Memory B cell (primary cell): ENCODE measurements around the gene PRR33.
"Not testable (repeated sequence)": the region's sequence is repeated elsewhere in the genome, so short reads cannot be mapped to it uniquely, and the experiment has no call there.

Experiments
- ATAC-seq: fragments of 150-1000 bp; cut with Tn5 transposase; 2 replicates; pipeline ENCODE4 v1.10.0; 2021; ENCODE audit warnings: low read depth, mild to moderate bottlenecking, moderate library complexity
- DNase-seq, 2 donors: peaks; one replicate each; pipeline ENCODE4 v3.0.0; 2022; ENCODE audit warnings: low spot score in 2 of 2
- H3K27ac Mint-ChIP-seq: one replicate; pipeline ENCODE4 v1.8.0; 2022; ENCODE audit warnings: mild to moderate bottlenecking, moderate library complexity, mixed read lengths
- H3K27me3 Mint-ChIP-seq: one replicate; pipeline ENCODE4 v1.8.0; 2022; ENCODE audit warnings: mixed read lengths
- H3K36me3 Mint-ChIP-seq: one replicate; pipeline ENCODE4 v1.8.0; 2022; ENCODE audit warnings: mild to moderate bottlenecking, mixed read lengths
- H3K4me1 Mint-ChIP-seq: one replicate; pipeline ENCODE4 v1.8.0; 2022; ENCODE audit warnings: mixed read lengths
- H3K4me3 Mint-ChIP-seq: one replicate; pipeline ENCODE4 v1.8.0; 2022; ENCODE audit warnings: mild to moderate bottlenecking, moderate library complexity, mixed read lengths
- H3K9me3 Mint-ChIP-seq: one replicate; pipeline ENCODE4 v1.8.0; 2022; ENCODE audit warnings: mixed read lengths

Gene PRR33

DNA sequence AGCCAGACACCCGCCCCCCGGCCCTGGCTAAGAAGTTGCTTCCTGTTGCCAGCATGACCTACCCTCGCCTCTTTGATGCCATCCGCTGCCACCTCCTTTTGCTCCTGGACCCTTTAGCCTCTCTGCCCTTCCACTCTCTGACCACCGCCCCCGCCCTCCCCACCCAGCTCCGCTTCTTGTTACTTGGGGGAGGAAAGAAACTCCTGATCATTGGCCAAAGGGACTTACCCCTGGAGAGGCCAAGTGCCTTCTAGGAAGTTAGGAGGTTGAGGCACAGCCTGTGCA is at the start of gene PRR33:
PRR33 (minus strand) TSS at position 65 of the 285 bp plus-strand sequence. CDS start 1,311 bp downstream, outside the sequence.
- ATAC-seq = no peak

GRCh38 chr11:1939788-1940187 is 48.1 kb upstream of the PRR33 start:
- H3K36me3 Mint-ChIP-seq, DNase-seq, H3K27me3 Mint-ChIP-seq, H3K9me3 Mint-ChIP-seq, H3K4me3 Mint-ChIP-seq, H3K4me1 Mint-ChIP-seq, ATAC-seq: not testable (repeated sequence)
- peak overlapping the region; percentile 1 for H3K27ac Mint-ChIP-seq

More for the DNA sequence above, at the start of gene PRR33:
- H3K36me3 Mint-ChIP-seq = peaks cover 7% of the 10 kb centered on the region
- no peak within 1 kb of the TSS for H3K4me3 Mint-ChIP-seq
- no peak for DNase-seq
- peak within 1 kb of the TSS; percentile 66 for H3K27ac Mint-ChIP-seq
- no peaks in the 10 kb centered on the region for H3K27me3 Mint-ChIP-seq
- H3K9me3 Mint-ChIP-seq = peaks cover 7% of the 10 kb centered on the region
- peaks cover 18% of the 10 kb centered on the region for H3K4me1 Mint-ChIP-seq

DNA sequence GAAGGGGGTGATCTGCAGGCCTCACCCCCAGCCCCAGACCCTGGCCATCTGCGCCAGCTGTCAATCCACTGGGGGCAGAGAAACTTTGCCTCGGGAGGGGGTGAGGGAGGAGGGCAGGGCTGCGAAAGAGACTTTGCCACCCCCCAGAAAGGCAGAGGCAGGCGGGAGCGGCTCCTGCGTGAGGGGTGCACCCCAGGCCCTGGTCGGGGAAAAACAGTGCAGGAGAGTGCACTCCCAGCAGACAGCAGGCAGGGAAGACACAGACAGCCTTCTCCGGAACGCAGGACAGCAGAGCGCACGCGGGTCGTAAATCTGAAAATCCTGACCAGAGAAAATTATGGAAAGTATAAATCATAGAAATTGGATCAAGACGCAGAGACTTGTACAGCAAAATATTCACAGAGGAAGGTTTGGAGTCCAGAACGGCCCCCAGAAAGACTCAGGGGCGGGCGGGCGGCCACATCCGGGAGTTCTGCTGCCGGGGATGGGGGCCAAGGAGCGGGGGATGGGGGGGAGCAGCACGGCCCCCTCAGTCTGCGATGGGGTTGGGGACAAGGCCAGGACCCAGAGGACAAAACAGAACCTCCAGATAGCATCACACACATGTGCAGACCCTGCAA is 47.4 kb upstream of the PRR33 start:
- ATAC-seq (no peak), DNase-seq (peak in 1 of 2 donors; percentile 10)
- H3K4me3 Mint-ChIP-seq = no peak overlapping the region

DNA sequence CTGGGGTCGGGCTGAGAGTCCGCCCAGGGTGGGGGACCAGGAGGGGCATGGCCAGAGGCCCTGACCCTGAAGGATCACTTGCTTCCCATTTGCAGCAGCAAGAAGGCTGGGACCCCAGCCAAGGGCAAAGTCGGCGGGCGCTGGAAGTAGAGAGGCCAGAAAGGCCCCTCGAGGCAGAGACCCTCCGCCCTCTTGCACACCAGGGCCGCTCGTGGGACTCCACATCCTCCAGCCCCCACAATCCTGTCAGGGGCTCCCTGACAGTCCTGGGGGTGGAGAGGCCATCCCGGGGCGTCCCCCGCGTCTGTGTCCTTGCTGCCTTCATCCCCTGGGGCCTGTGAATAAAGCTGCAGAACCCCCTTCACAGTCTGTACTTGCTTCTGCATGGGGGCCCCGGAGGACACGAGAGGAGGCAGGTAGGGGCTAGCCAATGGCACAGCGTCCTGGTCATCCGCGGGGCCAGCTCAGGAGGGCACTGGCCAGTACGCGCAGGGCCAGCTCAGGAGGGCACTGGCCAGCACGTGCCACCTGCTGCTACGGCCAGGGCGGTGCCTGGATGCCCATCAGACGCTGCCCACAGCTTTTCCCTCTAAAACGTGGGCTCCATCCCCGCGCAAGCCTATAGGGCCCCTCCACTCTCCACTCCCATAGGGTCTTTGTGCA is 46.8 kb upstream of the PRR33 start:
- Mint-ChIP-seq H3K4me1 (peaks cover 2% of the 10 kb centered on the region), H3K9me3 (no peaks in the 10 kb centered on the region), H3K4me3 (no peak overlapping the region), H3K36me3 (no peaks in the 10 kb centered on the region), H3K27ac (no peak overlapping the region), H3K27me3 (peaks cover 5% of the 10 kb centered on the region)
- DNase-seq (peak in 1 of 2 donors; percentile 11), ATAC-seq (no peak)

More for the DNA sequence above, 47.4 kb upstream of the PRR33 start:
- no peaks in the 10 kb centered on the region for H3K9me3 Mint-ChIP-seq
- peak overlapping the region; percentile 17 for H3K27ac Mint-ChIP-seq
- H3K27me3 Mint-ChIP-seq = peaks cover 2% of the 10 kb centered on the region
- H3K36me3 Mint-ChIP-seq = no peaks in the 10 kb centered on the region
- H3K4me1 Mint-ChIP-seq = peaks cover 2% of the 10 kb centered on the region

GRCh38 chr11:1937616-1938342 is 46.1 kb upstream of the PRR33 start:
- DNase-seq (peak in 1 of 2 donors; percentile 10), ATAC-seq (no peak)
- Mint-ChIP-seq H3K27me3 (peaks cover 11% of the 10 kb centered on the region), H3K4me3 (no peak overlapping the region), H3K36me3 (peaks cover 3% of the 10 kb centered on the region), H3K27ac (no peak overlapping the region), H3K4me1 (peaks cover 2% of the 10 kb centered on the region), H3K9me3 (peaks cover 1% of the 10 kb centered on the region)

DNA sequence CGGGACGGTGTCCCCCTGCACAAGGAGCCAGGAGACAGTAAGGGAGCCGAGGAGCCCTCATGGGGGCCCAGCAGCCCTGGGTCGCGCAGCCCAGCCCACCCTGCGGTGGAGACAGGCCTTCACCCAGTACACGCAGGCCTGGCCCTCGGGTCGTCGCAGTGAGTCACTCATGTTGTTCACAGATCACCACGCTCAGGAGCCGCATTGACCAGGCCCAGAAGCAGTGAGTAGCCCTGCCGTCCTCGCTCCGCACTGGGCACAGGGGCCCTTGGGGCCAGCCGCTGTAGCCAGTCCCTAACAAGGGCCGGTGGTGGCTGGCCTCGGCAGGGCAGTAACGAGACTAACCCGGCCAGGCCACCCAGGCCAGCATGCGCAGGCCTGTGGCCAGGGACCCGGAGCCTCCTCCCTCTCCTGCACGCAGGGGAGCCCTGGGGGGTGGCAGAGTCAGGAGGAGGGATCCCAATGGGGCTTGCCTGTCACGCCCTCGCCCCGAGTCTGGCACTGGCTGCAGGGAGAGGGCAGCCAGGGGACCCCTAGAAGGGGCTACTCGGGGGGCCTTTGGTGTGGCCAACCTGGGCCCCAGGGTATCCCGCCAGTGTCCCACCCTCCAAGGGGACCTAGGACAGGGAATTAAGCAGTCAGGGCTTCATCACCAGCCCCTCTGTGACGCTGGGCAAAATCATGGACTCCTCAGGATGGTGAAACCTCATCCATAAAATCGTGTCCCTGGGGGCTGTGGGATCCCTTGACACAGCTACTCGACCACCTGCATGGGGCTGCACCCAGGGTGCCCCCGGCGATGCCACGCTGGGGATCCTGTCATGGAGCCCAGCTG is 45.3 kb upstream of the PRR33 start:
- Mint-ChIP-seq H3K4me3 (no peak overlapping the region), H3K4me1 (peaks cover 2% of the 10 kb centered on the region), H3K27me3 (peaks cover 14% of the 10 kb centered on the region), H3K27ac (no peak overlapping the region), H3K9me3 (peaks cover 1% of the 10 kb centered on the region), H3K36me3 (peaks cover 3% of the 10 kb centered on the region)
- DNase-seq (peak in 1 of 2 donors; percentile 9), ATAC-seq (no peak)

GRCh38 chr11:1936072-1936780 is 44.5 kb upstream of the PRR33 start:
- DNase-seq = no peak
- no peak for ATAC-seq
- H3K9me3 Mint-ChIP-seq = peaks cover 1% of the 10 kb centered on the region
- peaks cover 2% of the 10 kb centered on the region for H3K4me1 Mint-ChIP-seq
- no peak overlapping the region for H3K27ac Mint-ChIP-seq
- peaks cover 14% of the 10 kb centered on the region for H3K27me3 Mint-ChIP-seq
- H3K36me3 Mint-ChIP-seq = peaks cover 3% of the 10 kb centered on the region
- no peak overlapping the region for H3K4me3 Mint-ChIP-seq

DNA sequence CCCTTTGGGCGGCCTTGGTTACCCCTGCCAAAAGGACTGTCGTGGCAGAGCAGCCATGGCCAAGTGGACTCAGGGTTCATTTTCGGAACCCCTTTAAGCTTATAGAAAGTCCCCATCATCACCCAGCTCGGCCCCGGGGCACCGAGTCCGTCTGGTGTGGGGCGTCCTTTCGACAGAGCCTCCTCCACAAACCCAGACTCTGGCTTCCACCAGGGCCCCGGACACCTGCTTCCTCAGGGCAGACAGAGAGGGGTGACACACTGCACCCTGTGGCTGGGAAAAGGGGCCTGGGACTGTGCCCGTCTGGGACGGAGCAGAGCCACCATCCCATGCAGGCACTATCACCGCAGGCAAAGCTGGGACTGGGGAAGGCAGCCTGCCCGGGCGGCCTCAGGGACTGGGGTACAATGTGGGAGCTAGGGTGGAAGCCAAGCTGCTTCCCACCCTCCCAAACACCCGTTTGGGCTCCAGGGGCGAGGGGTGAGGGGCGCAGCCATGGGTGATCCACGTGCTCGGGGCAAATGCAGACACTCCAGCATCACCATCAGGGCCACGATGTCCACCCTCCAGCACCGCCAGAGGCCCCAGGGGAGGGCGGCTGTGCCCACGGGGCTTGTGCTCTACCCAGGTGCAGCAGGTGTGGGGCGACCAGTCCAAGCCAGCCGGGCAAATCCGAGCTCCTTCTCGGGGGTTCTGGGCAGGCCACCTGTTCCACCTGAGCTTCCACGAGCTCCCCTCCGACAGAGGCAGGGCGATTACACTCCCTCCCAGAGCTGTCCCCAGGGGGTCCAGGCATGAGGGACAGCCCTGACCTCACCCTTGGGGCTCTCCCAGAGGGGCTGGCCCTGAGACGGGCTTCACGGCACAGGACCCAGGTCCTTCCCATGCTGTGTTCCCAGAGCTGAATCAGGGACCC is 43.7 kb upstream of the PRR33 start:
- Mint-ChIP-seq H3K9me3 (peaks cover 1% of the 10 kb centered on the region), H3K4me3 (no peak overlapping the region), H3K27me3 (peaks cover 14% of the 10 kb centered on the region), H3K36me3 (peaks cover 3% of the 10 kb centered on the region), H3K27ac (no peak overlapping the region), H3K4me1 (peaks cover 2% of the 10 kb centered on the region)
- DNase-seq (no peak), ATAC-seq (no peak)

GRCh38 chr11:1934335-1935155 is 42.9 kb upstream of the PRR33 start:
- peaks cover 2% of the 10 kb centered on the region for H3K4me1 Mint-ChIP-seq
- peaks cover 3% of the 10 kb centered on the region for H3K36me3 Mint-ChIP-seq
- H3K27me3 Mint-ChIP-seq = peaks cover 14% of the 10 kb centered on the region
- no peak for ATAC-seq
- H3K27ac Mint-ChIP-seq = no peak overlapping the region
- H3K4me3 Mint-ChIP-seq = no peak overlapping the region
- peaks cover 1% of the 10 kb centered on the region for H3K9me3 Mint-ChIP-seq
- DNase-seq = no peak

- no peak overlapping the region for H3K4me3 Mint-ChIP-seq
- H3K9me3 Mint-ChIP-seq = peaks cover 1% of the 10 kb centered on the region
- no peak for ATAC-seq
- no peak for DNase-seq
- H3K27me3 Mint-ChIP-seq = peaks cover 16% of the 10 kb centered on the region
- peaks cover 3% of the 10 kb centered on the region for H3K36me3 Mint-ChIP-seq
- H3K4me1 Mint-ChIP-seq = no peaks in the 10 kb centered on the region
- H3K27ac Mint-ChIP-seq = no peak overlapping the region
Observed at GRCh38 chr11:1933416-1934334, 42.0 kb upstream of the PRR33 start.

DNA sequence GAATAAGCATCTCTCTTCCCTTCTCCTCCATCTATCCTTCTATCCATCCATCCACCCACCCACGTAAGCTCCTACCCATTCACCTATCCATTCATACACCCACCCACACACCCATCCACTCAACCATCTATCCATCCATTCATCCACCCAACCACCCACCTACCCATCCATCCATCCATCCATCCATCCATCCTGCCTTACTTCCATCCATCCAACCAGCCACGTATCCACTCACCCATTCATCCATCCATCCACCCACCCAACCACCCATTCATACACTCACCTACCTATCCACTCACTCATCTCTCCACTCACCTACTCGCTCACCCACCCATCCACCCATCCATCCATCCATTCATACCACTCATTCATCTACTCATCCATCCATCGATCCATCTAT is 41.0 kb upstream of the PRR33 start:
- H3K4me3 Mint-ChIP-seq = no peak overlapping the region
- no peak for DNase-seq
- no peak overlapping the region for H3K27ac Mint-ChIP-seq
- peaks cover 18% of the 10 kb centered on the region for H3K27me3 Mint-ChIP-seq
- no peaks in the 10 kb centered on the region for H3K4me1 Mint-ChIP-seq
- peaks cover 3% of the 10 kb centered on the region for H3K36me3 Mint-ChIP-seq
- peaks cover 1% of the 10 kb centered on the region for H3K9me3 Mint-ChIP-seq
- no peak for ATAC-seq
